Measurements from ENCODE around the gene BTG4.

- TF ChIP-seq ZNF165 (CRISPR knock-in tag; IDR thresholded peaks at IDR 0.05; ENCODE audit: borderline replicate concordance) (no peak), TCF7L2 (IDR thresholded peaks at IDR 0.05; ENCODE audit: low read depth, low read length) (no peak), CEBPB (tag; IDR thresholded peaks at IDR 0.05) (no peak), SIRT6 (IDR thresholded peaks at IDR 0.05; ENCODE audit: low read depth, low read length) (no peak), ZHX1 (conservative IDR thresholded peaks at IDR 0.05; ENCODE audit: low read length) (no peak), POLR2G (IDR thresholded peaks at IDR 0.05; ENCODE audit: low read depth, low read length) (no peak), CTCF (IDR thresholded peaks at IDR 0.05 in 2 of 3, conservative IDR thresholded peaks at IDR 0.05 in 1 of 3; ENCODE audit: insufficient read depth in 2 of 3, low read depth in 1 of 3, low read length in 3 of 3) (no peak), E2F5 (CRISPR knock-in tag; IDR thresholded peaks at IDR 0.05) (no peak), U2AF2 (optimal IDR thresholded peaks at IDR 0.05; ENCODE audit: low read depth, low read length) (no peak), TAF1 (IDR thresholded peaks at IDR 0.05; ENCODE audit: control insufficient read depth, extremely low read depth, insufficient read depth, low read length, severe bottlenecking) (no peak)
Measured at GRCh38 chr11:111463276-111463675, 48.9 kb downstream of the BTG4 start.

Measured in K562 (cell line).